Neutrophil (primary cell): ENCODE measurements around the gene R3HDM4.

Experiments used
- H3K27ac ChIP-seq: fragments of 200-600 bp; sonication (generic); 2 replicates; pipeline ENCODE4 v1.5.1; 2016; ENCODE audit warnings: mild to moderate bottlenecking, moderate library complexity
- H3K27me3 ChIP-seq: fragments of 200-600 bp; sonication (generic); 2 replicates; pipeline ENCODE4 v1.6.0; 2016; ENCODE audit warnings: mild to moderate bottlenecking
- H3K36me3 ChIP-seq: fragments of 200-600 bp; sonication (generic); 2 replicates; pipeline ENCODE4 v1.5.1; 2017
- H3K4me1 ChIP-seq, 2 experiments: fragments of 200-600 bp in 1 of 2; sonication (generic) in 1 of 2; 1 replicate in 1 of 2; 2 replicates in 1 of 2; pipeline versions ENCODE4 v1.5.1 to v1.6.1; 2013 to 2016; ENCODE audit warnings: low read depth in 1 of 2, low read length in 1 of 2, mild to moderate bottlenecking in 1 of 2, moderate library complexity in 1 of 2; ENCODE audit not compliant: control insufficient read depth in 1 of 2, insufficient read depth in 1 of 2
- H3K4me3 ChIP-seq, 2 experiments: fragments of 200-600 bp in 1 of 2; sonication (generic) in 1 of 2; 1 replicate in 1 of 2; 2 replicates in 1 of 2; pipeline ENCODE4 v1.5.1; 2013 to 2016; ENCODE audit warnings: low read depth in 1 of 2, low read length in 1 of 2, mild to moderate bottlenecking in 1 of 2, moderate library complexity in 1 of 2
- H3K9me3 ChIP-seq: fragments of 200-600 bp; sonication (generic); 2 replicates; pipeline ENCODE4 v1.5.1; 2016
- CTCF ChIP-seq: fragments of 200-600 bp; sonication (generic); IDR thresholded peaks from 2 replicates; pipeline ENCODE4 v1.5.1; 2016; ENCODE audit warnings: antibody characterized with exemption

R3HDM4 gene

GRCh38 chr19:929203-929890 lies 16.3 kb upstream of the R3HDM4 start:
- H3K27me3 ChIP-seq, result no peaks in the 10 kb centered on the region
- TF ChIP-seq CTCF, result no peak
- peaks cover 60 to 76% of the 10 kb centered on the region in 2 experiments for H3K4me1 ChIP-seq
- peak overlapping the region; percentile 94 to 95 for H3K4me3 ChIP-seq
- peak overlapping the region; percentile 95 for H3K27ac ChIP-seq
- peaks cover 51% of the 10 kb centered on the region for H3K36me3 ChIP-seq
- no peaks in the 10 kb centered on the region for H3K9me3 ChIP-seq

- Histone ChIP-seq H3K4me3 (peak overlapping the region; percentile 94 to 95), H3K4me1 (peaks cover 60 to 76% of the 10 kb centered on the region in 2 experiments), H3K27ac (peak overlapping the region; percentile 95), H3K27me3 (no peaks in the 10 kb centered on the region), H3K9me3 (no peaks in the 10 kb centered on the region), H3K36me3 (peaks cover 44% of the 10 kb centered on the region)
- TF ChIP-seq CTCF, result no peak
Observed at GRCh38 chr19:928471-929202, 15.6 kb upstream of the R3HDM4 start.

GRCh38 chr19:927780-928401 lies 14.9 kb upstream of the R3HDM4 start:
- peaks cover 55 to 75% of the 10 kb centered on the region in 2 experiments for H3K4me1 ChIP-seq
- H3K4me3 ChIP-seq, result peak overlapping the region; percentile 94 to 95
- H3K27ac ChIP-seq, result peak overlapping the region; percentile 95
- H3K9me3 ChIP-seq, result no peaks in the 10 kb centered on the region
- H3K27me3 ChIP-seq, result no peaks in the 10 kb centered on the region
- peaks cover 38% of the 10 kb centered on the region for H3K36me3 ChIP-seq
- TF ChIP-seq CTCF, result no peak

GRCh38 chr19:927351-927779 lies 14.3 kb upstream of the R3HDM4 start:
- H3K36me3 ChIP-seq, result peaks cover 33% of the 10 kb centered on the region
- no peaks in the 10 kb centered on the region for H3K27me3 ChIP-seq
- H3K27ac ChIP-seq, result peak overlapping the region; percentile 95
- peaks cover 50 to 70% of the 10 kb centered on the region in 2 experiments for H3K4me1 ChIP-seq
- H3K9me3 ChIP-seq, result no peaks in the 10 kb centered on the region
- no peak for TF ChIP-seq CTCF
- peak overlapping the region; percentile 94 to 95 for H3K4me3 ChIP-seq

GRCh38 chr19:926589-927350 lies 13.8 kb upstream of the R3HDM4 start:
- peak overlapping the region; percentile 95 for H3K27ac ChIP-seq
- no peak for TF ChIP-seq CTCF
- H3K36me3 ChIP-seq, result peaks cover 27% of the 10 kb centered on the region
- no peaks in the 10 kb centered on the region for H3K9me3 ChIP-seq
- H3K4me3 ChIP-seq, result peak overlapping the region; percentile 94 to 95
- H3K4me1 ChIP-seq, result peaks cover 47 to 67% of the 10 kb centered on the region in 2 experiments
- no peaks in the 10 kb centered on the region for H3K27me3 ChIP-seq
